H1 (cell line): ENCODE measurements around the gene VN1R5. TPM values are rescaled to one million over a fixed set of nuclear protein-coding genes. Genes with fewer than 3 reads are reported as not detected.

Source experiments
- CBX5 ChIP-seq: fragments of 300-800, 300-1000 bp; sonication (generic); IDR thresholded peaks from 2 replicates; pipeline ENCODE4 v1.7.1; 2016; ENCODE audit warnings: antibody characterized with exemption, low read length, low read depth
- KDM1A ChIP-seq: fragments of 200-600, 300-600 bp; sonication (generic); IDR thresholded peaks from 2 replicates; pipeline ENCODE4 v1.7.1; 2016; ENCODE audit warnings: mild to moderate bottlenecking, low read length, borderline replicate concordance
- RBBP5 ChIP-seq: IDR thresholded peaks from 2 replicates; pipeline ENCODE4 v1.7.1; 2012; ENCODE audit warnings: low read depth, mild to moderate bottlenecking, inconsistent platforms, low read length, moderate library complexity, borderline replicate concordance
- SAP30 ChIP-seq: fragments of 300-600 bp; sonication (generic); IDR thresholded peaks from 2 replicates; pipeline ENCODE4 v1.7.1; 2012; ENCODE audit warnings: low read length, moderate library complexity, mild to moderate bottlenecking, inconsistent platforms; ENCODE audit not compliant: insufficient read depth, insufficient replicate concordance
- TBP ChIP-seq: IDR thresholded peaks from 2 replicates; pipeline ENCODE4 v1.6.1; 2011; ENCODE audit warnings: low read depth, low read length, improper control_type of control experiment
- polyA plus RNA-seq, 7 experiments: library from polyadenylated mRNA; depleted of rRNA in 3 of 7; stranded (reverse) in 5 of 7; unstranded in 2 of 7; fragments of >200 nt in 5 of 7; fragments of 200-250 nt in 2 of 7; gene quantifications; 1 replicate in 5 of 7; 2 replicates in 1 of 7; 4 replicates in 1 of 7; pipeline versions ENCODE4 v1.2.1 to v1.2.3, GENCODE V29; 2011 to 2013; ENCODE audit warnings: missing spikeins in 2 of 7, mixed read lengths in 2 of 7
- total RNA-seq: library from RNA; stranded (reverse); fragmentation: NEBNext Ultra II Directional; extraction: Animal tissue kit (Norgen Biotek cat#: 25700); gene quantifications from 2 replicates; pipeline ENCODE4 v1.2.1, GENCODE V29; 2021

VN1R5 gene
- total and polyA plus RNA-seq, 2 of the 8 experiments (the other 6 are each of a cell fraction or from before 2014, with no cell fraction given), result not detected

- TF ChIP-seq SAP30, result no peak
- no peak for TF ChIP-seq CBX5
- TF ChIP-seq RBBP5, result no peak
- no peak for TF ChIP-seq TBP
- TF ChIP-seq KDM1A, result no peak
Measured at GRCh38 chr1:247296599-247297180, 40.8 kb downstream of the VN1R5 start (continued).
